ENCODE measurements around the gene RAPGEF5.

DNA sequence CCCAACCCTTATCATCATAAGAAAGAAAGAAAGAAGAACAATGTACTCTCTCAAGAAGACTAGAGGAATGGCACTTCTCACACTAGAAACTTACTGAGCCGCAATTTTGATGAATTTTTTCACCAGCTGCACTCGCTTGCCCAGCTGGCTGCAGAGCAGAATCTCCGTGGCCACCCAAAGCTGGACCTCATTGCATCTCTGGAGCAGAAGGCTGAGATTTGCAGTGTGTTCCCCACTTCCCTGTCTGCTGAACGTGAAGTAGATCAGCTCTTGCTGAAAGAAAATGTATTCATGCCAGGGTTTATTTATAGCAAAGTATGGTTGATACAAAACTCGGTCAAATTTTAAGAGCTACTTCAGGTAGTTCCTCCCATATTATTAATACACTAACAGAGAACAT lies 212.0 kb downstream of the RAPGEF5 start:
- TF ChIP-seq CTCF (IDR thresholded peaks at IDR 0.05) (no peak), POLR2AphosphoS5 (IDR thresholded peaks at IDR 0.05) (no peak), POLR2A (IDR thresholded peaks at IDR 0.05) (no peak)

Measured in stomach (tissue), 4 donors.